Ishikawa (cell line): ENCODE measurements around the gene MAB21L2.

Experiments used
- CREB1 ChIP-seq: IDR thresholded peaks from 2 replicates; pipeline ENCODE4 v1.6.1; 2012; ENCODE audit warnings: low read depth
- EGR1 ChIP-seq: IDR thresholded peaks from 2 replicates; pipeline ENCODE4 v1.6.1; 2012
- EP300 ChIP-seq: IDR thresholded peaks from 2 replicates; pipeline ENCODE4 v1.6.1; 2012; ENCODE audit warnings: borderline replicate concordance
- TAF1 ChIP-seq: IDR thresholded peaks from 2 replicates; pipeline ENCODE4 v1.6.1; 2012; ENCODE audit warnings: low read depth, mild to moderate bottlenecking
- TEAD4 ChIP-seq: IDR thresholded peaks from 2 replicates; pipeline ENCODE4 v1.6.1; 2012
- ZBTB7A ChIP-seq: IDR thresholded peaks from 2 replicates; pipeline ENCODE4 v1.6.1; 2012; ENCODE audit warnings: low read depth
- TF ChIP-seq, protein P1 (sequence below): IDR thresholded peaks from 2 replicates; pipeline ENCODE4 v1.6.1; 2012; ENCODE audit warnings: low read depth, mild to moderate bottlenecking
- TF ChIP-seq, protein P2 (sequence below): IDR thresholded peaks from 2 replicates; pipeline ENCODE4 v1.6.1; 2012

DNA sequence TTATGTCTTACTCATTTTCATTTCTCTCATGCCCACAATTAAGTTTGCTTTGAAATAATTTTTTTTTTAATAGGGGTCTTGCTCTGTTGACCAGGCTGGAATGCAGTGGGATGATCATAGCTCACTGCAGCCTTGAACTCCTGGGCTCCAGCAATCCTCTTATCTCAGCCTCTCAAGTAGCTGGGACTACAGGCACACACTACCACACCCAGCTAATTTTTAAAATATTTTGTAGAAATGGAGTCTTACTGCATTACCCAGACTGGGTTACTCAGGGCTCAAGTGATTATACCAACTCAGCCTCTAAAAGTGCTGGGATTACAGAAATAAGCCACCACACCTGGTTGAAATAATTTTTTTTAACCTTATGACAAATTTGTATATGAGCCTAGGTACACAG lies 19.2 kb upstream of the MAB21L2 start:
- TF ChIP-seq TAF1 (no peak), CREB1 (no peak), EP300 (no peak), TEAD4 (no peak), ZBTB7A (no peak), EGR1 (no peak)
- TF ChIP-seq, protein P1, sequence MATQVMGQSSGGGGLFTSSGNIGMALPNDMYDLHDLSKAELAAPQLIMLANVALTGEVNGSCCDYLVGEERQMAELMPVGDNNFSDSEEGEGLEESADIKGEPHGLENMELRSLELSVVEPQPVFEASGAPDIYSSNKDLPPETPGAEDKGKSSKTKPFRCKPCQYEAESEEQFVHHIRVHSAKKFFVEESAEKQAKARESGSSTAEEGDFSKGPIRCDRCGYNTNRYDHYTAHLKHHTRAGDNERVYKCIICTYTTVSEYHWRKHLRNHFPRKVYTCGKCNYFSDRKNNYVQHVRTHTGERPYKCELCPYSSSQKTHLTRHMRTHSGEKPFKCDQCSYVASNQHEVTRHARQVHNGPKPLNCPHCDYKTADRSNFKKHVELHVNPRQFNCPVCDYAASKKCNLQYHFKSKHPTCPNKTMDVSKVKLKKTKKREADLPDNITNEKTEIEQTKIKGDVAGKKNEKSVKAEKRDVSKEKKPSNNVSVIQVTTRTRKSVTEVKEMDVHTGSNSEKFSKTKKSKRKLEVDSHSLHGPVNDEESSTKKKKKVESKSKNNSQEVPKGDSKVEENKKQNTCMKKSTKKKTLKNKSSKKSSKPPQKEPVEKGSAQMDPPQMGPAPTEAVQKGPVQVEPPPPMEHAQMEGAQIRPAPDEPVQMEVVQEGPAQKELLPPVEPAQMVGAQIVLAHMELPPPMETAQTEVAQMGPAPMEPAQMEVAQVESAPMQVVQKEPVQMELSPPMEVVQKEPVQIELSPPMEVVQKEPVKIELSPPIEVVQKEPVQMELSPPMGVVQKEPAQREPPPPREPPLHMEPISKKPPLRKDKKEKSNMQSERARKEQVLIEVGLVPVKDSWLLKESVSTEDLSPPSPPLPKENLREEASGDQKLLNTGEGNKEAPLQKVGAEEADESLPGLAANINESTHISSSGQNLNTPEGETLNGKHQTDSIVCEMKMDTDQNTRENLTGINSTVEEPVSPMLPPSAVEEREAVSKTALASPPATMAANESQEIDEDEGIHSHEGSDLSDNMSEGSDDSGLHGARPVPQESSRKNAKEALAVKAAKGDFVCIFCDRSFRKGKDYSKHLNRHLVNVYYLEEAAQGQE = no peak
- TF ChIP-seq, protein P2, sequence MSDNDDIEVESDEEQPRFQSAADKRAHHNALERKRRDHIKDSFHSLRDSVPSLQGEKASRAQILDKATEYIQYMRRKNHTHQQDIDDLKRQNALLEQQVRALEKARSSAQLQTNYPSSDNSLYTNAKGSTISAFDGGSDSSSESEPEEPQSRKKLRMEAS = no peak
